B cell (primary cell): Measurements from ENCODE around the gene RPL39L. TPM values are rescaled to one million over a fixed set of nuclear protein-coding genes. Genes with fewer than 3 reads are reported as not detected.

Experiments used
- ATAC-seq: fragments of 200-7000 bp; cut with Tn5 transposase; one replicate; pipeline ENCODE4 v1.10.0; 2021; ENCODE audit warnings: low read depth, mild to moderate bottlenecking, moderate number of reproducible peaks, moderate library complexity
- CTCF ChIA-PET: fragments of 350-600 bp; sonication (Branson Sonifier 250); formaldehyde crosslinking; loops from one replicate; lab custom pipeline; 2021; ENCODE audit warnings: antibody characterized with exemption, inconsistent platforms; lab: Charles Lee
- POLR2A ChIA-PET: fragments of 350-600 bp; sonication (Branson Sonifier 250); formaldehyde crosslinking; loops from one replicate; lab custom pipeline; 2021; ENCODE audit warnings: antibody characterized with exemption; lab: Charles Lee
- DNase-seq: peaks from one replicate; pipeline ENCODE4 v3.0.0; 2013
- H2AFZ ChIP-seq: 2 replicates; pipeline ENCODE4 v1.6.1; 2012; ENCODE audit warnings: mild to moderate bottlenecking, low read depth, low read length; ENCODE audit not compliant: insufficient read depth, poor library complexity, severe bottlenecking
- H3K27ac ChIP-seq, 2 donors: 1 replicate in 1 of 2; 2 replicates in 1 of 2; pipeline ENCODE4 v1.5.1; 2012 to 2013; ENCODE audit warnings: low read length in 2 of 2, mild to moderate bottlenecking in 2 of 2, moderate library complexity in 1 of 2
- H3K27me3 ChIP-seq, 4 experiments: fragments of 200-600 bp in 1 of 4; sonication (generic) in 1 of 4; replicated peaks in 1 of 4; 1 replicate in 2 of 4; 2 replicates in 2 of 4; pipeline versions ENCODE4 v1.6.1 to v1.7.0; 2013 to 2016; ENCODE audit warnings: low read length in 3 of 4, mild to moderate bottlenecking in 2 of 4, mixed read lengths in 1 of 4, moderate library complexity in 1 of 4; ENCODE audit not compliant: insufficient read depth in 4 of 4, control insufficient read depth in 3 of 4; ENCODE audit errors: control extremely low read depth in 1 of 4
- H3K36me3 ChIP-seq, 2 experiments: replicated peaks in 1 of 2; 1 replicate in 1 of 2; 2 replicates in 1 of 2; pipeline versions ENCODE4 v1.6.1 to v1.7.1; 2013; ENCODE audit warnings: low read length in 1 of 2; ENCODE audit not compliant: insufficient read depth in 2 of 2, control insufficient read depth in 1 of 2; ENCODE audit errors: control extremely low read depth in 1 of 2, extremely low read depth in 1 of 2
- H3K4me1 ChIP-seq, 2 donors: fragments of 200-600 bp in 1 of 2; sonication (generic) in 1 of 2; 1 replicate in 1 of 2; 2 replicates in 1 of 2; pipeline versions ENCODE4 v1.5.1 to v1.6.1; 2013 to 2017; ENCODE audit warnings: low read length in 2 of 2; ENCODE audit not compliant: control insufficient read depth in 2 of 2, insufficient read depth in 2 of 2
- H3K4me2 ChIP-seq: replicated peaks from 2 replicates; pipeline ENCODE3; 2012; ENCODE audit warnings: mild to moderate bottlenecking, low read depth, low read length; ENCODE audit not compliant: poor library complexity, severe bottlenecking
- H3K4me3 ChIP-seq, 5 experiments: fragments of 200-600 bp in 1 of 5; sonication (generic) in 1 of 5; 1 replicate in 3 of 5; 2 replicates in 2 of 5; pipeline versions ENCODE4 v1.5.1 to v1.7.0; 2011 to 2016; ENCODE audit warnings: low read length in 4 of 5, mild to moderate bottlenecking in 4 of 5, low read depth in 2 of 5, control low read depth in 1 of 5, moderate library complexity in 1 of 5; ENCODE audit not compliant: insufficient read depth in 1 of 5; ENCODE audit errors: control extremely low read depth in 1 of 5, extremely low read depth in 1 of 5
- H3K79me2 ChIP-seq: fragments of 200-600 bp; sonication (generic); one replicate; pipeline ENCODE4 v1.6.0; 2016; ENCODE audit warnings: low read length; ENCODE audit not compliant: control insufficient read depth, insufficient read depth
- H3K9ac ChIP-seq: fragments of 200-600 bp; sonication (generic); 2 replicates; pipeline ENCODE4 v1.6.1; 2017; ENCODE audit warnings: mild to moderate bottlenecking, low read length, moderate library complexity
- H3K9me3 ChIP-seq, 3 donors: one replicate each; pipeline versions ENCODE4 v1.6.1 to v1.7.1; 2013; ENCODE audit warnings: low read length in 2 of 3; ENCODE audit not compliant: control insufficient read depth in 2 of 3, insufficient read depth in 1 of 3; ENCODE audit errors: control extremely low read depth in 1 of 3
- H4K20me1 ChIP-seq: 2 replicates; pipeline ENCODE4 v1.6.0; 2012; ENCODE audit warnings: mild to moderate bottlenecking, low read length; ENCODE audit not compliant: insufficient read depth, control insufficient read depth, poor library complexity, severe bottlenecking
- H3K27ac Mint-ChIP-seq: one replicate; pipeline ENCODE4 v1.8.0; 2021; ENCODE audit warnings: mixed read lengths
- H3K27me3 Mint-ChIP-seq: one replicate; pipeline ENCODE4 v1.8.0; 2021; ENCODE audit warnings: mixed read lengths
- H3K4me1 Mint-ChIP-seq: one replicate; pipeline ENCODE4 v1.8.0; 2021; ENCODE audit warnings: mixed read lengths
- H3K4me3 Mint-ChIP-seq: one replicate; pipeline ENCODE4 v1.8.0; 2021; ENCODE audit warnings: mixed read lengths
- H3K9me3 Mint-ChIP-seq: one replicate; pipeline ENCODE4 v1.8.0; 2022; ENCODE audit warnings: mixed read lengths; ENCODE audit not compliant: insufficient read depth
- EZH2 ChIP-seq: IDR thresholded peaks from 2 replicates; pipeline ENCODE4 v1.6.1; 2012; ENCODE audit warnings: borderline replicate concordance, low read depth, mild to moderate bottlenecking, moderate library complexity, low read length; ENCODE audit not compliant: insufficient read depth, poor library complexity, severe bottlenecking
- WGBS: methylation state at CpG from one replicate; pipeline ENCODE4 v1.1.5; 2013; ENCODE audit warnings: missing lambda C conversion rate; ENCODE audit not compliant: insufficient coverage; 5-methylcytosine and 5-hydroxymethylcytosine counted together
- intact Hi-C: fragments of 100-400 bp; cut with micrococcal nuclease; formaldehyde crosslinking; loops from one replicate; pipeline ENCODE4 v1.10.0; 2022
- polyA plus RNA-seq: library from polyadenylated mRNA; depleted of rRNA; stranded (reverse); fragments of >200 nt; gene quantifications from 2 replicates; pipeline ENCODE4 v1.2.3, GENCODE V29; 2012
- total RNA-seq, 2 donors: library from RNA; stranded (reverse); fragments of 120-200 nt in 1 of 2; gene quantifications; 1 replicate in 1 of 2; 2 replicates in 1 of 2; pipeline versions ENCODE4 v1.2.3 to v1.2.4, GENCODE V29; 2013 to 2022
- TF ChIP-seq, protein P1 (sequence below): fragments of 200-600 bp; IDR thresholded peaks from one replicate; pipeline ENCODE4 v1.8.0; 2022; ENCODE audit warnings: antibody characterized with exemption, mild to moderate bottlenecking

RPL39L gene
- total and polyA plus RNA-seq, 2 donors (not counting 1 experiment from before 2014, with no cell fraction given) = 3.1 to 4.5 TPM

DNA sequence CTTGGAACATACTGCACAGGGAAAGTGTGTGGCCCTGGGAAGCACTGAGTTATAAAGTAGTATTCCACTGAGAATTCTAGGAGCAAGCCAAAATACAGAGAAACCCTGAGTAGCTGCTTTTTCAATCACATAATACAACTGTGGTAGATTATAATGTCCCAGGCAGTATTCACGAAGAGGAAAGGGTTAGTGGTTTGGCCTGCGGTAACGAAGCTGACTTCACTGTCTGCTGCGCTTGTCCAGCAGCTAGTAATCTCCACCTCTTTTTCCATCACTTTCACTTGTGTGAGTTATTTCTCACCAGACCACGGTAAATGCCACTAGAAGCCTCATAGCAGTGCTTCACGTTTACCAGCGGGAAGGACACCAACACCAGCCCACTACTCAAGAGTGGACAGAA, 34.4 kb downstream of the RPL39L start:
- H3K27me3 ChIP-seq = no peaks in the 10 kb centered on the region
- no peak overlapping the region for H2AFZ ChIP-seq
- no peaks in the 10 kb centered on the region for H3K36me3 ChIP-seq
- peaks cover 11% of the 10 kb centered on the region for H3K4me1 Mint-ChIP-seq
- peaks cover 10 to 11% of the 10 kb centered on the region in 2 donors for H3K4me1 ChIP-seq
- intact Hi-C loops = loop anchor here (5.0 kb wide), 1 partner anchor 38 kb away; no protein-coding TSS in a partner anchor
- ChIA-PET POLR2A (no interaction called here), CTCF (interaction anchor here (1.8 to 6.1 kb wide), 2 partner anchors 9 to 34 kb away, joined by 4 to 56 read pairs; partner anchors contain the start of gene RPL39L)
- no peak overlapping the region for H3K27ac Mint-ChIP-seq
- WGBS = 91% methylated on average over 3 of the region's 7 CpGs
- H3K4me3 ChIP-seq = no peak overlapping the region
- no peaks in the 10 kb centered on the region for H4K20me1 ChIP-seq
- H3K79me2 ChIP-seq = no peaks in the 10 kb centered on the region
- DNase-seq (no peak), ATAC-seq (no peak)
- no peak for TF ChIP-seq EZH2
- TF ChIP-seq, protein P1, sequence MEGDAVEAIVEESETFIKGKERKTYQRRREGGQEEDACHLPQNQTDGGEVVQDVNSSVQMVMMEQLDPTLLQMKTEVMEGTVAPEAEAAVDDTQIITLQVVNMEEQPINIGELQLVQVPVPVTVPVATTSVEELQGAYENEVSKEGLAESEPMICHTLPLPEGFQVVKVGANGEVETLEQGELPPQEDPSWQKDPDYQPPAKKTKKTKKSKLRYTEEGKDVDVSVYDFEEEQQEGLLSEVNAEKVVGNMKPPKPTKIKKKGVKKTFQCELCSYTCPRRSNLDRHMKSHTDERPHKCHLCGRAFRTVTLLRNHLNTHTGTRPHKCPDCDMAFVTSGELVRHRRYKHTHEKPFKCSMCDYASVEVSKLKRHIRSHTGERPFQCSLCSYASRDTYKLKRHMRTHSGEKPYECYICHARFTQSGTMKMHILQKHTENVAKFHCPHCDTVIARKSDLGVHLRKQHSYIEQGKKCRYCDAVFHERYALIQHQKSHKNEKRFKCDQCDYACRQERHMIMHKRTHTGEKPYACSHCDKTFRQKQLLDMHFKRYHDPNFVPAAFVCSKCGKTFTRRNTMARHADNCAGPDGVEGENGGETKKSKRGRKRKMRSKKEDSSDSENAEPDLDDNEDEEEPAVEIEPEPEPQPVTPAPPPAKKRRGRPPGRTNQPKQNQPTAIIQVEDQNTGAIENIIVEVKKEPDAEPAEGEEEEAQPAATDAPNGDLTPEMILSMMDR = no peak
- H3K9me3 ChIP-seq = no peaks in the 10 kb centered on the region
- no peak overlapping the region for H3K9ac ChIP-seq
- H3K4me3 Mint-ChIP-seq = no peak overlapping the region
- H3K9me3 Mint-ChIP-seq = no peaks in the 10 kb centered on the region
- no peak overlapping the region for H3K27ac ChIP-seq
- H3K4me2 ChIP-seq = no peak overlapping the region
- no peaks in the 10 kb centered on the region for H3K27me3 Mint-ChIP-seq

DNA sequence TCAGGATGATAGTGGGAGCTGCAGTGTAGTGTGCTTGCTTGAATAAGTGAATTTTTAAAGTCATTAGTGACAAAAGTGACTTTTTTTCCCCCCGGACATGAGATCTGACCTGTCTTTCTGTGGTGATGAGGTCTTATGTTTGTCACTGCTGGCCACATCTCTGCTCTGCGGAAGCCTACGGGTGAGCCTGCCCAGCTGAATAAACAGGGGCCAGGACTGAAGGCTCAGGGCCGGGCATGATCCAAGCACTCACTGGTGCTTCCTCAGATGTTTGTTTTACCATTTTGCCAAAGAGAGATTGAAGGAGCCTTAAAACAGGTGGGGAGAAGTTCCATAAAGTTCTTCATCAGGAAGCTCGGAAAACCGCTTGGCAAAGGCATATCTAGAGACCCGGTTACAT, 35.0 kb downstream of the RPL39L start:
- no peaks in the 10 kb centered on the region for H3K9me3 ChIP-seq
- DNase-seq (no peak), ATAC-seq (no peak)
- no peak overlapping the region for H3K9ac ChIP-seq
- H3K9me3 Mint-ChIP-seq = no peaks in the 10 kb centered on the region
- no peaks in the 10 kb centered on the region for H3K79me2 ChIP-seq
- H3K27ac ChIP-seq = no peak overlapping the region
- no peaks in the 10 kb centered on the region for H3K36me3 ChIP-seq
- H3K27me3 ChIP-seq = no peaks in the 10 kb centered on the region
- H3K27me3 Mint-ChIP-seq = no peaks in the 10 kb centered on the region
- ChIA-PET CTCF (interaction anchor here (1.8 to 6.1 kb wide), 3 partner anchors 9 to 60 kb away, joined by 4 to 56 read pairs (median 9); partner anchors contain the start of gene RPL39L), POLR2A (no interaction called here)
- H3K4me3 Mint-ChIP-seq = no peak overlapping the region
- peaks cover 11% of the 10 kb centered on the region for H3K4me1 Mint-ChIP-seq
- no peaks in the 10 kb centered on the region for H4K20me1 ChIP-seq
- no peak overlapping the region for H3K27ac Mint-ChIP-seq
- TF ChIP-seq, protein P1 = no peak
- TF ChIP-seq EZH2 = no peak
- H2AFZ ChIP-seq = no peak overlapping the region
- H3K4me2 ChIP-seq = no peak overlapping the region
- H3K4me1 ChIP-seq = peaks cover 10 to 11% of the 10 kb centered on the region in 2 donors
- 100% methylated on average over 6 of the region's 7 CpGs for WGBS
- intact Hi-C loops = loop anchor here (5.0 kb wide), 1 partner anchor 37 kb away; no protein-coding TSS in a partner anchor
- H3K4me3 ChIP-seq = no peak overlapping the region
